Stimulated activated CD4-positive, alpha-beta T cell treated with anti-CD3 and anti-CD28 coated beads, Interleukin-2, amount 100 ng/mL, for 4 hours (primary cell): ENCODE data around the gene GPC3.

Experiments used
- DNase-seq: peaks from one replicate; pipeline ENCODE4 v3.0.0-alpha.2; 2020; ENCODE audit warnings: low read depth

Gene GPC3

DNA sequence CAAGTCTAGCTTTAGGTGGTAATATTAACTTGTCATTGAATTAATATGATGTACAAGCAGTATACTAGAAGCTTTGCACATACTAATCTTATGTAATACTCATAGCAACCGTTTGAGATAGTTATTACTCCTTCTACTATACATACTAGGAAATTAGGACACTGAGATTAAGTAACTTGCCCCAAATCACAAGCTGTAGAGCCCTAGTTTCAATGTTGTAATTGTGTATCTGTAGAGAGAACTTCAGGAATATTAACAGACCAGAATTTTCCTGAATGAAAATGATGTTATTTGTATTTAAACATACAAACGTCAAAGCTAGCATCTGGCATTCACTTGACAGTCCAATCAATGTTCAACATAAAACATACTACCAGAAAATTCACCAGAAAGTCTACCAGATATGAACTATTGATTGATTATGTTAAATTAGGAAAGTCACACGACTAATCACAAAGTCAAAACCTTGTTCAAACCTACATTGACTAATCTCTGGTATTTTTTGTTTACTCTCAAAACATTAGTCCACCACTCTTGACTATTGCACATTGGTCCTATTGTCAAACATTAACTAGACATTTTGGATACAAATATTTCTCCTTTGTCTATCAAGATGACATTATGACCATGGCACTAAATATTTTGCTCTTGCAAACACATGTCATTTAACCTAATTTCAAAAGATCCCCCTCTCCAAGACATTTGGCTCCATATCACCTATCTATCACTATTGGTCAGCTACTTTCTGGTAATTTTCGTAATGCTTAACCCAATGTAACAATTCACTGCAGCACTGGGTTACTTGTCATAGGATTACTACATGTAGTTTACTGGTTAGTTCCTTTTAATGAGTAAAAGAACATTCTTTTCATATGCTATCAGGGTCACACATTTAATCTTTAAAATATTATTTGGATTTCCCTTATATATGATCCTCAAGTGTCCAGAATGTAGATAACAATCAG lies 100.7 kb downstream of the GPC3 start:
- no peak for DNase-seq

DNA sequence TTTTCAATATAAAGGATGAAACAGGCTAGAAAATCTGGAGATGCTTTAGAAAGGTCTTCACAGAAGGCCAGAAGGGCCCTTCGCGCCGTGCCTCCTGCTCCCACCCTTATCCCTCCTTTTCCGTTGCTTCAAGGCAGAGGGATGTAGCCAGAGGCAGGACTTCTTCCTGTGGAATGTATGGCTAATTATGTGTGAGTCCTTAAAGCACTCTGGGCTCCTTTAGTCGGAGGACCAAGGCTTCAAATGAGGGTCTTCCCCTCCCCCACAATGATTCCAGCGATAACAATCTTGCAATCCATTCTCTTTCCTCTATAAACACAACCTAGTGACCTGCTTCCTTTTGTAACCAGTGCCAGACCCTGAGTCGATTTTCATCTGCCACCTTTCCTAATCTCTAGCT lies 103.5 kb downstream of the GPC3 start:
- no peak for DNase-seq

- DNase-seq, result no peak
Measured at GRCh38 chrX:133881007-133881406, 104.4 kb downstream of the GPC3 start.

DNA sequence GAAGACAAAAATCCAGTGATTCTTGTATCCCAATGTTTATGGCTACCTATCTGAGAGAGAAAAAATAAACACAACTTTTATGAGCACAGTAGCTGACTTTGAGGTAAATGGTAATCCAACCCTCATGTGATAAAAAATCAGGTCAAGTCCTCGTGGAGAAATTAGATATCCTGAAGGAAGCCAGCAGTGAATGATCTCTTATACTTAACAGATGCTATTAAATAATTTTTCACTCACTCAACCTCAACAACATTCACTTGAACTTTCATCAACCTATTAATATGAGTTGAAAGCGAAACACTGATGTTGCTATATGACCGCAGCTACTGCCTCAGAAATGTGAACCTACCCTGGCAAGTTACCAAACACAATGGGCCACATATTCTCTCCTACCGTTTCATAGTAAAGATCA lies 105.4 kb downstream of the GPC3 start:
- DNase-seq, result no peak

- no peak for DNase-seq
Measured at GRCh38 chrX:133878710-133879109, 106.7 kb downstream of the GPC3 start.

- no peak for DNase-seq
Measured at GRCh38 chrX:133876646-133877045, 108.7 kb downstream of the GPC3 start.

GRCh38 chrX:133869270-133869669 lies 116.1 kb downstream of the GPC3 start:
- DNase-seq, result no peak

- no peak for DNase-seq
Measured at GRCh38 chrX:133868682-133869081, 116.7 kb downstream of the GPC3 start.

DNA sequence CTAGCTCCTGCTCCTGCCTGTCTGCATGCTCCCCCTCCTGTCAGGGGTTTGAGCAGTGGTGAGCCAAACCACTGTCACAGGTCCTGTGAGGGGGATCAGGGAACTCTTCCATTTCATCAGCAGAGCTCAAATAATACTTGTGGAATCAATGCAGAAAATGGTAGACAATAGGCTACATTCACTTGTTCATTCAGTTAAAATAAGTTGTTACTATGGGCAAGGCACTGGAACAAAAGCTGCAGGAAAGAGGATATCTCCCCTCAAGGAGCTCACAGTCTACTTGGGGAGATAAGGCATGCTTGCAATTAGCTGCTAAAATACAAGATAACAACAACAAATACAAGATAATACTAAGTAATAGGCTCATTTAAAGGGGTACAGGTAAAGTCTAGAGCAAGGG lies 117.1 kb downstream of the GPC3 start:
- DNase-seq, result no peak

DNA sequence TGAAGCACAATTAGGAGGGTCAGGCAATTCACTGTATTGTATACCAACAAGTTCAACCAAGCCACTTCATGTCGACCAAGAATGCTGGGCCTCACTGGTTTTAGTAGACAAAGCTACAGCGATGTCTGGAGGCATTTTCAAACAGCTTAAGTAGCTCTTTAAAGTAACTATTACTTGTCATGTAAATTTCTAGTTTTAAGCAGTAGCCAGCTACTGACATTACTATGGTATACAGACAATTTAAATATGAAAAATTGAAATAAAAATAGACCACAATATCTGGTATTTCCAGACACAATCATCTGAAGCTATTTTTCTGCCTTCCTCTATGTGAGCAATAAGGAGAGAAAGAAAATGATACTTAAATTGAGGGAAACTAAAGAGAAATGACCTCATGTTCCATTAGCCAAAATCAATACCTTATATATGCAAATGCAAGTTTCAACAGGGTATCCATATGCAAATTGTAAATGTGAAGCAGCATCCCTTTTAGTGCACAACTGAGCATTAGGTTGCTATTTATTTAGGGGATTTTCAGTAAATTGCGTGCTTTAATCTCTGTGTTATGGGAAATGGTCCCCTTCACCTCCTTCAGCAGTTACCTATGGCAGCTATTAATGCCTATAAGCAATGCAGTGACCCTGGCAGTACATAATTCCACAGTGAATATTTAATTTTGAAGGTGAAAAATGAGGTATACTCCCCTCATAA lies 119.5 kb downstream of the GPC3 start:
- no peak for DNase-seq

- no peak for DNase-seq
Measured at GRCh38 chrX:133864236-133864635, 121.2 kb downstream of the GPC3 start.

DNA sequence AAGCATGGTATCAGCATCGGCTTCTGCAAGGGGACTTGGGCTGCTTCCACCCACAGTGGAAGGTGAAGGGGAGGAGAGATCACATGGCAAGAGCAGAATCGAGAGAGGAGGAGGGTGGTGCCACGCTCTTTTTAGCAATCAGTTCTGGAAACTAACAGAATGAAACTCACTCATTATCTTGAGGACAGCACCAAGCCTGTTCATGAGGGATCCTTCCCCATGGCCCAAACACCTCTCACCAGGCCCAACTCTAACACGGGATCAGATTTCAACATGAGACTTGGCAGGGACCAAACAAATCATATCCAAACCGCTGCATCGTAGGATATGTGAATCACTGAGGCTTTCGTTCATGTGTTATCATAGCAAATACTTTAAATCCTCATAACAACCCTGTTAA lies 125.5 kb downstream of the GPC3 start:
- no peak for DNase-seq

GRCh38 chrX:133859336-133859735 lies 126.1 kb downstream of the GPC3 start:
- no peak for DNase-seq

- DNase-seq, result no peak
Measured at GRCh38 chrX:133857640-133858269, 127.6 kb downstream of the GPC3 start.

DNA sequence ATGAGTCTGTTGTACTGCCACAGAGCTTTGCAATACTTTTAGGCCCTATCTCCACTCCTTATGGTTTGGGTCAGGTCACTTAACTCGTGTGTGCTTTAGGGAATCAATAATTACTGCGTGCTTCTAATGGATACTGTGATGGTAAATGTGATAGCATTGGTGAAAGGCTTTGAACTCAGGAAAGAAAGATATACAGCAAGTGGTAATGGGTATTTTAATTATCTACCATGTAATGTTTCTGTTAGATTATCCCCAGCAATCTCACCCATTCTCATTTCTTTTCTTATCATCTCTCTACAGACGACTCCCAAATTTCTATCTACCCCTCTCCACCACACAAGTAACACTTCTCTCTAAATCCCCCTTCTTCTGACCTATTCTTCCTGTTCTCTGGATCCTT lies 128.6 kb downstream of the GPC3 start:
- no peak for DNase-seq

- DNase-seq, result no peak
Measured at GRCh38 chrX:133854290-133854689, 131.1 kb downstream of the GPC3 start.

GRCh38 chrX:133852837-133853356 lies 132.5 kb downstream of the GPC3 start:
- DNase-seq, result no peak

DNA sequence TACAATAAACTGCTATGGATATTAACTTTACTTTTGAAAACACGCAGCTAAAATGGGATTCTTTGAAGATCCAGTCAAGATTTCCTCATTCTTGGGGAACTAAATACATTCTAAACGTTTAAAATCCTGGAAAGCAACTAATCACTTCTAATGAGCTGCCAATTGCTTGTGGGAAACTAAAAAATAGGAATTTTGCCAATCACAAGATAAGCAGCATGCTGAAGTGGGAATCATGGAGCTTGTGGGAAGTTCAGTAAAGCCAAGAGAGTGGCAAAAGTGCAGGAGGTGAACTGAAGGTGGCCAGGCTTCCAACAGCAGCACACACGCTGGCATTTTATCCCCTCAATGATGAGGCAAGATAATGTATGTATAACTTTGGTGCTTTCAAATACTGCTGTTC lies 133.0 kb downstream of the GPC3 start:
- no peak for DNase-seq

- DNase-seq, result no peak
Measured at GRCh38 chrX:133850399-133850798, 135.0 kb downstream of the GPC3 start.

DNA sequence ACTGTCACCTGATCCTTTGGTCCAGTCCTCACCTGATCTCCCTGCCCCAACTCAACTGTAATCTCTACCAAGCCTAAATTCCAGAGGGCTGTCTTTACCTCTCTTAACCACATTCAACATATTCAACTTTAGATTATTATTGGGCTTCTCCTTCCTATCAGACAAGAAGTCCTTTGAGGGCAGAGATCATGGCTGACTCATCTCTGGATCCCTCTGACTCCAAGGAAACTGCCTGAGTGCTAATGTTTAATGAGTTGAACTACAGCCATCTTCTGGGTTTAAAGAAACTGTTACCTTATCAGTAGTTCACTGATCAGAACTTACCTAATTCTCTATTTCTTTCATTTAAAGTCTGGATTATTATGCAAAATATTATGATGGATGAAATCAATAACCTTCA lies 135.7 kb downstream of the GPC3 start:
- DNase-seq, result no peak

DNA sequence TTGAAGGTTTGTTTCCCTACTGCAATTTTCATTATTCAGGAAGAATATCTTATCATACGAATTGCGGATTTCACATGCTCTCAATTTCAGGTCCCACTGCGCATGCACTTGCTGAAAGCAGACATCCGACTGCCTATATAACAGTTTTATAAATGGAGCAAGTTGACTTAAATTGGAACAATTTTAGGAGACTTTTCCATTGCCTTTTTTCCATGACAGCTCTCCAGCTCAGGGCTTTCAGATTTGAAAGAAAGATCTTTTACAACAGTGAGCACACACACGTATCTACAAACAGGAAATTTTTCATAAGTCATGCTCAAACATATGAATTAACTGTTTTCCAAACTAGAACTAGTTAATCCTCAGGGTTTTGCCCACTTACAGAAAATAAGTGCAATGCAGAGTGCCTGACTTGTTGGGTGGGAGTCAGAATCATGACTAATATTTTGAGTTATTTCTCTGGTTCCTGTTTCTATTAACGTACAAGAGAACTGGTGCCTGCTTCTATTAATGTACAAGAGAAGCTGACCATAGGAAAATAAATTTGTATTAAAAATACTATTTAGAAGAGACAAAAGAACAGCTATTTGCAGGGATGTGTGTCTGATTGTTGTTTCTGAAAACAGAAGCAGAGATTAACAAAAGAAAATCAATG lies 137.9 kb downstream of the GPC3 start:
- no peak for DNase-seq

GRCh38 chrX:133846311-133846710 lies 139.1 kb downstream of the GPC3 start:
- no peak for DNase-seq
